HEK293 (cell line): Measurements from ENCODE around the gene METTL24.

Source experiments
- CTCF ChIA-PET: fragments of 350-600 bp; formaldehyde crosslinking; extraction: SDS; loops from one replicate; lab custom pipeline; 2021; ENCODE audit warnings: antibody characterized with exemption; lab: Yijun Ruan, JAX
- POLR2A ChIA-PET: fragments of 300-600 bp; formaldehyde crosslinking; extraction: SDS; loops from one replicate; lab custom pipeline; 2020; ENCODE audit warnings: antibody characterized with exemption, inconsistent platforms; lab: Yijun Ruan, JAX
- H3K27ac ChIP-seq: fragments of 200-500 bp; sonication (Bioruptor generic); 2 replicates; pipeline ENCODE4 v1.5.1; 2014; ENCODE audit warnings: low read depth, low read length, control low read depth, inconsistent platforms; ENCODE audit errors: extremely low read depth
- H3K36me3 ChIP-seq, 2 experiments: fragments of 200-500 bp in 1 of 2; sonication (Bioruptor generic) in 1 of 2; 1 replicate in 1 of 2; 2 replicates in 1 of 2; pipeline ENCODE4 v1.5.1; 2014 to 2017; ENCODE audit warnings: inconsistent platforms in 2 of 2, low read length in 2 of 2; ENCODE audit not compliant: control insufficient read depth in 2 of 2, insufficient read depth in 1 of 2
- H3K4me1 ChIP-seq: fragments of 200-500 bp; sonication (Bioruptor generic); 2 replicates; pipeline ENCODE4 v1.5.1; 2014; ENCODE audit warnings: mild to moderate bottlenecking, low read length, inconsistent platforms; ENCODE audit not compliant: control insufficient read depth, insufficient read depth
- H3K4me3 ChIP-seq: 2 replicates; pipeline ENCODE4 v1.5.1; 2011; ENCODE audit warnings: low read depth, mild to moderate bottlenecking, control low read depth, low read length, moderate library complexity
- H3K9me3 ChIP-seq: fragments of 200-500 bp; sonication (Bioruptor generic); 2 replicates; pipeline ENCODE4 v1.5.1; 2014; ENCODE audit warnings: low read depth, low read length, inconsistent platforms; ENCODE audit not compliant: control insufficient read depth, insufficient read depth
- ATF2 ChIP-seq: fragments of 450-650 bp; formaldehyde crosslinking; IDR thresholded peaks from 2 replicates; pipeline ENCODE4 v1.5.1; 2016; ENCODE audit warnings: missing biosample characterization, missing genetic modification characterization, low read depth
- HIC1 ChIP-seq: fragments of 450-650 bp; formaldehyde crosslinking; IDR thresholded peaks from 2 replicates; pipeline ENCODE4 v1.5.1; 2016; ENCODE audit warnings: missing biosample characterization, missing genetic modification characterization
- KLF10 ChIP-seq: fragments of 450-650 bp; IDR thresholded peaks from 2 replicates; pipeline ENCODE4 v1.5.1; 2018; ENCODE audit warnings: missing biosample characterization, mild to moderate bottlenecking, missing genetic modification characterization
- MEIS1 ChIP-seq: sonication (generic); formaldehyde crosslinking; IDR thresholded peaks from 2 replicates; pipeline ENCODE4 v1.8.1; 2022; ENCODE audit warnings: missing genetic modification reagents, mild to moderate bottlenecking, borderline replicate concordance
- RBAK ChIP-seq: fragments of 450-650 bp; formaldehyde crosslinking; IDR thresholded peaks from 2 replicates; pipeline ENCODE4 v1.5.1; 2016; ENCODE audit warnings: missing biosample characterization, missing genetic modification characterization
- REPIN1 ChIP-seq: fragments of 450-650 bp; formaldehyde crosslinking; IDR thresholded peaks from 2 replicates; pipeline ENCODE4 v1.5.1; 2017; ENCODE audit warnings: missing biosample characterization, missing genetic modification characterization, low read depth
- ZBTB11 ChIP-seq: fragments of 450-650 bp; formaldehyde crosslinking; conservative IDR thresholded peaks from 2 replicates; pipeline ENCODE4 v1.5.1; 2016; ENCODE audit warnings: low read depth, missing biosample characterization, missing genetic modification characterization
- ZBTB8A ChIP-seq: fragments of 450-650 bp; formaldehyde crosslinking; IDR thresholded peaks from 2 replicates; pipeline ENCODE4 v1.5.1; 2016; ENCODE audit warnings: missing biosample characterization, missing genetic modification characterization
- ZNF121 ChIP-seq: fragments of 450-650 bp; formaldehyde crosslinking; IDR thresholded peaks from 2 replicates; pipeline ENCODE4 v1.5.1; 2016; ENCODE audit warnings: missing biosample characterization, missing genetic modification characterization
- ZNF16 ChIP-seq: fragments of 450-650 bp; formaldehyde crosslinking; IDR thresholded peaks from 2 replicates; pipeline ENCODE4 v1.5.1; 2016; ENCODE audit warnings: low read depth, missing biosample characterization, missing genetic modification characterization
- ZNF214 ChIP-seq: fragments of 450-650 bp; formaldehyde crosslinking; IDR thresholded peaks from 2 replicates; pipeline ENCODE4 v1.5.1; 2017; ENCODE audit warnings: missing biosample characterization, mild to moderate bottlenecking, missing genetic modification characterization, borderline replicate concordance
- ZNF391 ChIP-seq: fragments of 450-650 bp; formaldehyde crosslinking; IDR thresholded peaks from 2 replicates; pipeline ENCODE4 v1.5.1; 2016; ENCODE audit warnings: low read depth, missing biosample characterization, missing genetic modification characterization, borderline replicate concordance
- ZNF629 ChIP-seq: fragments of 450-650 bp; formaldehyde crosslinking; IDR thresholded peaks from 2 replicates; pipeline ENCODE4 v1.5.1; 2017; ENCODE audit warnings: missing biosample characterization, missing genetic modification characterization
- ZNF654 ChIP-seq: fragments of 450-650 bp; formaldehyde crosslinking; IDR thresholded peaks from 2 replicates; pipeline ENCODE4 v1.5.1; 2016; ENCODE audit warnings: low read depth, missing biosample characterization, missing genetic modification characterization
- ZNF785 ChIP-seq: fragments of 450-650 bp; formaldehyde crosslinking; IDR thresholded peaks from 2 replicates; pipeline ENCODE4 v1.5.1; 2016; ENCODE audit warnings: missing biosample characterization, missing genetic modification characterization
- TF ChIP-seq, protein P1 (sequence below): fragments of 450-650 bp; formaldehyde crosslinking; IDR thresholded peaks from 2 replicates; pipeline ENCODE4 v1.5.1; 2016; ENCODE audit warnings: missing biosample characterization, missing genetic modification characterization
- TF ChIP-seq, protein P2 (sequence below): IDR thresholded peaks from 2 replicates; pipeline ENCODE4 v1.6.1; 2011; ENCODE audit warnings: mild to moderate bottlenecking, low read depth, low read length, borderline replicate concordance
- TF ChIP-seq, protein P3 (sequence below): fragments of 450-650 bp; formaldehyde crosslinking; IDR thresholded peaks from 2 replicates; pipeline ENCODE4 v1.5.1; 2016; ENCODE audit warnings: missing biosample characterization, missing genetic modification characterization, borderline replicate concordance

The METTL24 gene

DNA sequence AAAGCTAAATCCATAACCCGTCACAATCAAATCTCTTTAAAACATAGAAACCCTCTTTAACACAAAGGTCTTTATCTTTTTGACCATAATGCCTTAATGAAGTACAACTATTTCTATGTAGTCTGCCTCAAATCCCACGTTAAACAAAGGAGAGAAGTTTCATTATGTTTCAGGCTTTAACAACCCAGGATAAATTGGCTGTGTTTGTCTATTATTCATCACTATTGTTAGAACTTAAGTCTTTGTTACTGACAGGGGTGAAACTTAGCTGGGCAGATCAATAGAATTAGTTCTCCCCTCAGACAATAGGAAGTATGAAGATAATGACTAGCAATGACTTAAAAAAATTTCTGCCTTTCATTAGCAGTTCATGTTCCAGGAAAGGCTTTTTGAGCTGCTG, 10.1 kb upstream of the METTL24 start (continued):
- TF ChIP-seq ZNF785 (tag by site-specific recombination) (no peak), ZNF654 (tag by site-specific recombination) (no peak), HIC1 (tag by site-specific recombination) (no peak)

- H3K9me3 ChIP-seq = no peaks in the 10 kb centered on the region
- H3K36me3 ChIP-seq = no peaks in the 10 kb centered on the region
- H3K4me3 ChIP-seq = no peak overlapping the region
- no peaks in the 10 kb centered on the region for H3K4me1 ChIP-seq
- no peak overlapping the region for H3K27ac ChIP-seq
- CTCF ChIA-PET = interaction anchor here (1.2 to 1.4 kb wide), 3 partner anchors 23 to 643 kb away, joined by 3 to 6 read pairs (median 3); no protein-coding TSS in a partner anchor
- TF ChIP-seq ZBTB8A (tag by site-specific recombination) (no peak), ZNF214 (no peak), HIC1 (tag by site-specific recombination) (no peak), REPIN1 (tag by site-specific recombination) (no peak), RBAK (no peak), ZBTB11 (tag by site-specific recombination) (no peak), KLF10 (no peak), ATF2 (tag by site-specific recombination) (no peak), MEIS1 (CRISPR knock-in tag) (no peak), ZNF629 (tag by site-specific recombination) (no peak), ZNF391 (tag by site-specific recombination) (no peak), ZNF16 (tag by site-specific recombination) (no peak), ZNF121 (tag by site-specific recombination) (no peak)
- TF ChIP-seq, protein P1, sequence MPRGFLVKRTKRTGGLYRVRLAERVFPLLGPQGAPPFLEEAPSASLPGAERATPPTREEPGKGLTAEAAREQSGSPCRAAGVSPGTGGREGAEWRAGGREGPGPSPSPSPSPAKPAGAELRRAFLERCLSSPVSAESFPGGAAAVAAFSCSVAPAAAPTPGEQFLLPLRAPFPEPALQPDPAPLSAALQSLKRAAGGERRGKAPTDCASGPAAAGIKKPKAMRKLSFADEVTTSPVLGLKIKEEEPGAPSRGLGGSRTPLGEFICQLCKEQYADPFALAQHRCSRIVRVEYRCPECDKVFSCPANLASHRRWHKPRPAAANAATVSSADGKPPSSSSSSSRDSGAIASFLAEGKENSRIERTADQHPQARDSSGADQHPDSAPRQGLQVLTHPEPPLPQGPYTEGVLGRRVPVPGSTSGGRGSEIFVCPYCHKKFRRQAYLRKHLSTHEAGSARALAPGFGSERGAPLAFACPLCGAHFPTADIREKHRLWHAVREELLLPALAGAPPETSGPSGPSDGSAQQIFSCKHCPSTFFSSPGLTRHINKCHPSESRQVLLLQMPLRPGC (tag by site-specific recombination) = no peak
- TF ChIP-seq, protein P2, sequence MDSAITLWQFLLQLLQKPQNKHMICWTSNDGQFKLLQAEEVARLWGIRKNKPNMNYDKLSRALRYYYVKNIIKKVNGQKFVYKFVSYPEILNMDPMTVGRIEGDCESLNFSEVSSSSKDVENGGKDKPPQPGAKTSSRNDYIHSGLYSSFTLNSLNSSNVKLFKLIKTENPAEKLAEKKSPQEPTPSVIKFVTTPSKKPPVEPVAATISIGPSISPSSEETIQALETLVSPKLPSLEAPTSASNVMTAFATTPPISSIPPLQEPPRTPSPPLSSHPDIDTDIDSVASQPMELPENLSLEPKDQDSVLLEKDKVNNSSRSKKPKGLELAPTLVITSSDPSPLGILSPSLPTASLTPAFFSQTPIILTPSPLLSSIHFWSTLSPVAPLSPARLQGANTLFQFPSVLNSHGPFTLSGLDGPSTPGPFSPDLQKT = no peak
- TF ChIP-seq, protein P3, sequence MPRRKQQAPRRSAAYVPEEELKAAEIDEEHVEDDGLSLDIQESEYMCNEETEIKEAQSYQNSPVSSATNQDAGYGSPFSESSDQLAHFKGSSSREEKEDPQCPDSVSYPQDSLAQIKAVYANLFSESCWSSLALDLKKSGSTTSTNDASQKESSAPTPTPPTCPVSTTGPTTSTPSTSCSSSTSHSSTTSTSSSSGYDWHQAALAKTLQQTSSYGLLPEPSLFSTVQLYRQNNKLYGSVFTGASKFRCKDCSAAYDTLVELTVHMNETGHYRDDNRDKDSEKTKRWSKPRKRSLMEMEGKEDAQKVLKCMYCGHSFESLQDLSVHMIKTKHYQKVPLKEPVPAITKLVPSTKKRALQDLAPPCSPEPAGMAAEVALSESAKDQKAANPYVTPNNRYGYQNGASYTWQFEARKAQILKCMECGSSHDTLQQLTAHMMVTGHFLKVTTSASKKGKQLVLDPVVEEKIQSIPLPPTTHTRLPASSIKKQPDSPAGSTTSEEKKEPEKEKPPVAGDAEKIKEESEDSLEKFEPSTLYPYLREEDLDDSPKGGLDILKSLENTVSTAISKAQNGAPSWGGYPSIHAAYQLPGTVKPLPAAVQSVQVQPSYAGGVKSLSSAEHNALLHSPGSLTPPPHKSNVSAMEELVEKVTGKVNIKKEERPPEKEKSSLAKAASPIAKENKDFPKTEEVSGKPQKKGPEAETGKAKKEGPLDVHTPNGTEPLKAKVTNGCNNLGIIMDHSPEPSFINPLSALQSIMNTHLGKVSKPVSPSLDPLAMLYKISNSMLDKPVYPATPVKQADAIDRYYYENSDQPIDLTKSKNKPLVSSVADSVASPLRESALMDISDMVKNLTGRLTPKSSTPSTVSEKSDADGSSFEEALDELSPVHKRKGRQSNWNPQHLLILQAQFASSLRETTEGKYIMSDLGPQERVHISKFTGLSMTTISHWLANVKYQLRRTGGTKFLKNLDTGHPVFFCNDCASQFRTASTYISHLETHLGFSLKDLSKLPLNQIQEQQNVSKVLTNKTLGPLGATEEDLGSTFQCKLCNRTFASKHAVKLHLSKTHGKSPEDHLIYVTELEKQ = no peak
- POLR2A ChIA-PET = no interaction called here
Measured at GRCh38 chr6:110367825-110368224, 9.7 kb upstream of the METTL24 start.
